ENCODE data around the gene SNRNP25. TPM values are rescaled to one million over a fixed set of nuclear protein-coding genes. Genes with fewer than 3 reads are reported as not detected.

The SNRNP25 gene
- 62.5 to 79.9 TPM (median 70.9 TPM) in 5 replicates for total RNA-seq (2022; extraction: Qiagen RNA extraction; ENCODE audit: low read depth)

DNA sequence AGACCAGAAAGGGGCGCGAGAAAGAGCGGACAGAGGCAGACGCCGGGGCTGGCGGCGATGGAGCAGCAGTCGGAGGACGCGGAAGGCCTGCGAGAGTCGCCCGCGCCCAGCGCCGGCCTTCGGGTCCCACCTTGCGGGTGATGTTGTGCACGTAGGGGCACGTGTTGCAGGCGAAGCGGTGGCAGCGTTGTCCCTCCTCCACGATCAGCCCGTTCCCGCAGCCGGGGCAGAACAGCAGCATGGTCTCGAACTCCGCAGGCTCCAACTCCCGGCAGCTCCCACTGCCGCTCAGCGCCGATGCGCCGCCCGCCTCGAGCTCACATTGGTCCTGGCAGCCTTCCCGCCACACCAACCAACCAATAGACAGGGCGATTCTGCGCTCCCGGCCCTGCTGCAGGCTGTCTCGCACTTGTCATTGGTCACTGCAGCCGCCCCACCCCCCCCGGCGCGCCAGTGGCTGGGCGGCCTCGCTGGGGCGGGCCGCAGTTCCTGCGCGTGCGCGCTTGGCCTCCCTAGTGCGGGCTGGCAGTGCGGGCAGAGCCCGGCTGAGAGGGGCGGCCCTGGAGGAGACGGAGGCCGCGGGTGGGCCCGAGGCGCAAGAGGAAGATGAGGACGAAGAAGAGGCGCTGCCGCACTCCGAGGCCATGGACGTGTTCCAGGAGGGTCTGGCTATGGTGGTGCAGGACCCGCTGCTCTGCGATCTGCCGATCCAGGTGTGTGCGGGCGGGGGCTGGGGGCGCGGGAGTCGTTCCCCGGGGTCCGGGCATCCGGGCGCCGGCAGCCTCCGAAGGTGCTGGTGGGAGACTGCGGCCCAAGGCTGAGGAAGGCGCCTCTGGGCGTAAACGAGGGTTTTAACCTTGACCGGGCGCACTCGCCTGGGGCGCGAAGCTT is at the start of gene SNRNP25, which contains the start of gene POLR3K:
SNRNP25 (plus strand) TSS at position 483 of the 891 bp plus-strand sequence; CDS start at position 672, 189 bp downstream.
POLR3K (minus strand) TSS at position 263 of the 891 bp plus-strand sequence; CDS start at position 241, 22 bp downstream.

DNA sequence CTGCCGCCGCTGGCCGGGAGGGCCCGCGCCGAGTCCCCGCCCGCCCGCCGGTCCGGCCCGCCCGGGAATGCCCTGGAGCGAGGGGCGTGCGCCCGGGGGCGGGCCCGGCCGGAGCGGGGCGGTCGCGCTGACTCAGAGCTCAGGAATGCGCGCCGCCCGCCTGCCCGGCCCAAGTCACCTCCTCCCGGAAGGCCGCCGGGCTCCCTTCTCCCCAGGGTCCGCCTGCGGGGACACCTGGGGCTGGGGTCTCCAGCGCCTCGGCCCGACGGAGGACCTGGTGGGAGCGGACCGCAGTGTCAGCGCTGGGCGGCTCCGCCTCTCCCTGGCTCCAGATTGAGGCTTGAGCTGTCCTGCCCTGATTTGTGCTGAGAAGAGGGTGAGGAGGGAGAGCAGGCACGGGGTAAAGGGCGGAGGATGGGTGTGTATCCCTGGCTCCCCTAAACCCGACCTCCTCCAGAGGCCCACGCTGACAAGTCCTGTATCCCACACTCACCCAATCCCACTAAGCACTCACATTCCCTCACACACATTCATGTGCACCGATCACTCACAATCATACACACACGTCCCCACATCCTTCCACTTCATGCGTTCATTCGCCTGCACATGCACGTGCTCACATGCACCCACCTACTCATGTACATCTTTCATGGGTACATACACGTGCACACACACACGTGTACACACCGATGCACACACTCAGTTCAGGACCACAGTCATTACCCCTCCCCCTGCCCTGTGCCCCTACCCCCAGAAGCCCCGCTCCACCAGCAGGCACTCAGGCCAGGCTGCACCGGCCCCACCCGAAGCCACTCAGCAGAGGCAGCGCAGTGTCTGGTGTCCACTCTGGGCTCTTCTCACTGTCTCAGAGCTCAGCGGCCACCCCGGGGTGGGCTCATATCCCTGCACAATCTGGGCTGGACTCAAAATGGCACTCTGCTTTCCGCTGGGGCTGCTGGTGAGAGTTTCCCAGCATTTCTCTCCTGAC is 19.2 kb downstream of the SNRNP25 start, which contains the start of gene RHBDF1:
RHBDF1 (minus strand) TSS at position 71 of the 988 bp plus-strand sequence. CDS start 7,616 bp downstream, outside the sequence.

DNA sequence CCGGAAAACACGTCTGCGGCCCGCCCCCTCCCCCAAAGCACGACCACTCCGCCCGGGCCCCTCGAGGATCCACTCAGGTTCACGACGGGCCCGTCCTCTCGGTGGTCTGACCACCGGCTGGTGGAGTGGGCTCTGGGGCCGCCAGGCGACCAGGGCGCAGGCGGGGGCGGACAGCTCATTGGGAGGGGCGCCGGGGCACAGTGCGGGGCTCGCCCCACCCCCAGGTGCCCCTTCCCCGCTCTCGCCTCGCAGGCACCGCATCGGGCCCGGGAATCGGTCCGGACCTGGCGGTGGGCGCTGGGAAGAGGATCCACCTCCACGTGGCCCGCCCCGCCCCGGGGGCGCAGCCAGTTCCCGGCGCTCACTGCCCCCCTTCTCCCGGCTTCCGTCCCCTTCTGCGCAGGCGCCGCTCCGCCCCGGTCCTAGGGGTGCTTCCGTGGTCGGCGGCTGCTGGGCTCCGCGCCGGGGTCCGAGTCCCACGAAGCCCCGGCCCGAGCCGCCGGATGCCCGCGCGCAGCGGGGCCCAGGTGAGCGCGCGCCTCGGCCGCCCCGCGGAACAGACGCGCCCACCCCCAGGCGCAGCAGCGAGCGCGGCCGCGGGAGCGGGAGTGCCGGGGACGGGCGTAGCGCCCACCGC is 24.3 kb downstream of the SNRNP25 start, which contains the start of gene MPG:
MPG (plus strand) TSS at position 419 of the 637 bp plus-strand sequence; CDS start at position 504, 85 bp downstream.

Other genes starting within 250 kb of the SNRNP25 start
- gene POLR3K, start 220 bp upstream of the SNRNP25 start, total RNA-seq (2022; extraction: Qiagen RNA extraction; ENCODE audit: low read depth) = 37.0 to 43.7 TPM (median 39.4 TPM) in 5 replicates
- 24.9 to 31.2 TPM (median 28.4 TPM) in 5 replicates for gene RHBDF1, start 18.8 kb downstream of the SNRNP25 start, total RNA-seq (2022; extraction: Qiagen RNA extraction; ENCODE audit: low read depth)
- 58.1 to 76.9 TPM (median 69.5 TPM) in 5 replicates for gene MPG, start 24.4 kb downstream of the SNRNP25 start, total RNA-seq (2022; extraction: Qiagen RNA extraction; ENCODE audit: low read depth)
- gene NPRL3, start 84.8 kb downstream of the SNRNP25 start, total RNA-seq (2022; extraction: Qiagen RNA extraction; ENCODE audit: low read depth) = 22.9 to 34.2 TPM (median 29.7 TPM) in 5 replicates
- 0.12 to 0.26 TPM (median 0.19 TPM) in 3 of 5 replicates, not detected in the others for gene HBZ, start 98.8 kb downstream of the SNRNP25 start, total RNA-seq (2022; extraction: Qiagen RNA extraction; ENCODE audit: low read depth)
- gene HBM, start 112.2 kb downstream of the SNRNP25 start, total RNA-seq (2022; extraction: Qiagen RNA extraction; ENCODE audit: low read depth) = not detected in 5 replicates
- 0.23 to 0.44 TPM (median 0.27 TPM) in 3 of 5 replicates, not detected in the others for gene HBA2, start 119.0 kb downstream of the SNRNP25 start, total RNA-seq (2022; extraction: Qiagen RNA extraction; ENCODE audit: low read depth)
- 0.79 to 1.4 TPM (median 1.1 TPM) in 5 replicates for gene HBA1, start 122.9 kb downstream of the SNRNP25 start, total RNA-seq (2022; extraction: Qiagen RNA extraction; ENCODE audit: low read depth)
- 4.5 to 8.2 TPM (median 6.4 TPM) in 5 replicates for gene HBQ1, start 126.6 kb downstream of the SNRNP25 start, total RNA-seq (2022; extraction: Qiagen RNA extraction; ENCODE audit: low read depth)
- gene LUC7L, start 175.6 kb downstream of the SNRNP25 start, total RNA-seq (2022; extraction: Qiagen RNA extraction; ENCODE audit: low read depth) = 39.0 to 56.3 TPM (median 53.5 TPM) in 5 replicates
- gene FAM234A, start 181.0 kb downstream of the SNRNP25 start, total RNA-seq (2022; extraction: Qiagen RNA extraction; ENCODE audit: low read depth) = 45.5 to 52.5 TPM (median 48.7 TPM) in 5 replicates
- gene RGS11, start 222.1 kb downstream of the SNRNP25 start, total RNA-seq (2022; extraction: Qiagen RNA extraction; ENCODE audit: low read depth) = 3.5 to 4.7 TPM (median 4.4 TPM) in 5 replicates
- 1.9 to 3.1 TPM (median 2.4 TPM) in 5 replicates for gene ARHGDIG, start 226.8 kb downstream of the SNRNP25 start, total RNA-seq (2022; extraction: Qiagen RNA extraction; ENCODE audit: low read depth)
- gene PDIA2, start 229.3 kb downstream of the SNRNP25 start, total RNA-seq (2022; extraction: Qiagen RNA extraction; ENCODE audit: low read depth) = 0.36 to 0.65 TPM (median 0.46 TPM) in 5 replicates

Data from A549 treated with DMSO at 1 μM for 4 hours (cell line).